ENCODE measurements around the gene ALDH1A2.
"Not testable (repeated sequence)": the region's sequence is repeated elsewhere in the genome, so short reads cannot be mapped to it uniquely, and the experiment has no call there.

Gene ALDH1A2

DNA sequence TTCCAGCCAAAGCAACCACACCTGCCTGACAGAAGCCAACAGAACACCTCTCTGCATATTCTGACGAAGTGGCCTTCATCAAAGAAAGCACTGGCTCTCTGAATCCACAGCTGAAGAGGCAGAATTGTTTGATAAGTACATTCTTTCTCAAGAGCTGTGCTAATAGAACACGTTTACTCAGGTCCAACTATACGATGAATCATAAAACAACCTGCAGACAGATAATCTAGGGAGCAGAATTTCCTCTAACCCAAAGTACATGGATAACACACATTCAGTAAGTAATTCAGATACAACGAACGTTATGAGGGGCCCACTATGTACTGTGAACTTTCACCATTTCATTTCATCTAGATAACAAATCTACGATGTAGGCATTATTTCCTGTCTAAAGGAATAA is 25.4 kb downstream of the ALDH1A2 start:
- DNase-seq, result no peak

GRCh38 chr15:58039079-58040035 is 26.2 kb downstream of the ALDH1A2 start:
- no peak for DNase-seq

GRCh38 chr15:58038426-58039078 is 27.0 kb downstream of the ALDH1A2 start:
- no peak for DNase-seq

DNA sequence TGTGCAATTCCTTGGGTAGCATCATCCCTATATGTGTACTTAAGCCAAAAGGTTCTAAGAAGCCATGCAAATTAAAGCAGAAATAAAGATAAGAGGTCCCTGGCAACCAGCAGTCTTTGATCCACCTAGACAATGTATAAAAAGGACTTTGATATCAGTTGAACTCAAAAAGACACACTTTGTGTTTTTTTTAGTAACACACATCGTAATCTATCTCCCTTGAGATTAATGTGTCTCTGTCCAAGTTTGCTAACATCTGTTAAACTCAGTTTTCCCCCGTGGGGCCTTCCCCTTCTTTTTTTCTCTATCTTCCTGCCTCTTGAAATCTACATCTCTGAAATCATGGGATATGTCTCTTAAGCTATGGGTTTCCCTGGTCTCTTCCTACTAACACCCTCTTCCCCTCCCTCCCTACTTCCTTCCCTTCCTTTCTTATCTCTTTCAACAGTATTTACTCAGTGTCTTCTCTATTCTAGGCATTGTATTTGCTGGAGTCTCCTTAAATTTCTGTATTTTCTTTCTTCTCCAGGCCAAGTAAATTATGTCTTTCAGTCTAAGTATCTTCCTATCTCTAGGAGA is 27.7 kb downstream of the ALDH1A2 start:
- no peak for DNase-seq

GRCh38 chr15:58036579-58036978 is 28.9 kb downstream of the ALDH1A2 start:
- no peak for DNase-seq

DNA sequence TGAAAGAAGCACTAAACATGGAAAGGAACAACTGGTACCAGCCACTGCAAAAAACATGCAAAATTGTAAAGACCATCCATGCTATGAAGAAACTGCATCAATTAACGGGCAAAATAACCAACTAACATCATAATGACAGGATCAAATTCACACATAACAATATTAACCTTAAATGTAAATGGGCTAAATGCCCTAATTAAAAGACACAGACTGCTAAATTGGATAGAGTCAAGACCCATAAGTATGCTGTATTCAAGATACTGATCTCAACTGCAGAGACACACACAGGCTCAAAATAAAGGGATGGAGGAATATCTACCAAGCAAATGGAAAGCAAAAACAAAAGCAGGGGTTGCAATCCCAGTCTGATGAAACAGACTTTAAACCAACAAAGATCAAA is 37.1 kb downstream of the ALDH1A2 start:
- DNase-seq, result not testable (repeated sequence)

DNA sequence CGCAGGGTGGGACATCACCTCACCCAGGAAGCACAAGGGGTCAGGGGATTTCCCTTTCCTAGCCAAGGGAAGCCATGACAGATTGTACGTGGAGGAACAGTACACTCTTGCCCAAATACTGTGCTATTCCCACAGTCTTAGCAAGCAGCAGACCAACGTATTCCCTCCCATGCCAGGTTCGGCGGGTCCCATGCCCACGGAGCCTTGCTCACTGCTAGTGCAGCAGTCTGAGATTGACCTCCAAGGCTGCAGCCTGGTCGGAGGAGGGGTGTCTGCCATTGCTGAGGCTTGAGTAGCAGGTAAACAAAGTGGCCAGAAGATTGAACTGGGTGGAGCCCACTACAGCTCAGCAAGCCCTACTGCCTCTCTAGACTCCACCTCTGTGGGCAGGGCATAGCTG is 39.0 kb downstream of the ALDH1A2 start:
- no peak for DNase-seq

DNA sequence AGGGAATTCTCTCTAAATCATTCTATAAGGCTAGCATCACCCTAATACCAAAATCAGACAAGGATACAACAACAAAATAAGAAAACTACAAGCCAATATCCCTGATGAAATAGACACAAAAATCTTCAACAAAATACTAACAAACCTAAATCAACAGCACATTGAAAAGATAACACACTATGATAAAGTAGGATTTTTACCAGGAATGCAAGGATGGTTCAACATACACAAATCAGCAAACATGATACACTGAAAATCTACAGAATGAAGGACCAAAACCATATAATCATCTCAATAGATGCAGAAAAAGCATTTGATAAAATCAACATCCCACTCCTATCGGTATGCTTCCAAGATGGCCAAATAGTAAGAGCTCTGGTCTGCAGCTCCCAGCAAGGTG is 39.5 kb downstream of the ALDH1A2 start:
- no peak for DNase-seq

DNA sequence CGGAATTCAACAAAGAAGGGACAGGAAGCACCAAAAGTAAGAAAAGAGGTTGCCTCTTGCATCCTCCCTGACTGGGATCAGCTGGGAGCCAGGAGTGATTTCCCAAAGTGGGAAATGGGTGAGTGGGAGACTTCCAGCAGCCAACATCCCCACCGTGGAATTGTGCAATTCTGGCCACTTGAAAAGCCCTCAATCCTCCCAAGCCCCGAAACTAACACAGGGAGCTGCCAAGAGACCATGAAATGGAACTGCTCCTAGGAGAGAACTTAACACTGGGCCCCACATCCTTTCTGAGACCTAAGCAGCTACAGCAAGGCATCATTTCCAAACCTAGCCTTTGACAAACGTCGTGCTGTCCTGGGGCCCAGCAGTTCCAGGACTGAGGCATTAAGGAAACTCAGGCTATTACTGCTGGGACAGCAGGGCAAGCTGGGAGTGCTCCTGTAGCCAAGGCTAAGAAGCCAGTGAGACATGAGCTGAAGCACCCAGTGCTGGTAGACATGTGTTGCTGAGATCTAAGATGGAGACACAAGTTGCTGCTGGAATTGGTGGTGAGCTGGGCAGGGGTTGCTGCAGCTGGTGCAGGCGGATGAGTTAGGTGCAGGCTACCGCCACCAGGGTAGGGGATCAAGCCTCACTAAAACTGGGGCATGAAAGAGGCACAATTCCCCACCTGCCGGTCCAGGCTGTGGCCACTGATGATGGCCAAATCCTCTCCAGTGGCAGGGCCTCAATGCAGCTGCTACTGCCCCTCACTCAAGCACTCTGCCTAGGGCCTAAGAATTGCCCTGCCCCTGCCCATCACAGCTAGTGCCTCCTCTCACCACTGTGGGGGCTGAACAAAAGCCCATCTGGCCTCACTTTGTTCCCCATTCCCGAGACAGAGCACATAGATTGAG is 43.9 kb downstream of the ALDH1A2 start:
- DNase-seq, result no peak

GRCh38 chr15:58019503-58020376 is 45.8 kb downstream of the ALDH1A2 start:
- DNase-seq, result no peak

DNA sequence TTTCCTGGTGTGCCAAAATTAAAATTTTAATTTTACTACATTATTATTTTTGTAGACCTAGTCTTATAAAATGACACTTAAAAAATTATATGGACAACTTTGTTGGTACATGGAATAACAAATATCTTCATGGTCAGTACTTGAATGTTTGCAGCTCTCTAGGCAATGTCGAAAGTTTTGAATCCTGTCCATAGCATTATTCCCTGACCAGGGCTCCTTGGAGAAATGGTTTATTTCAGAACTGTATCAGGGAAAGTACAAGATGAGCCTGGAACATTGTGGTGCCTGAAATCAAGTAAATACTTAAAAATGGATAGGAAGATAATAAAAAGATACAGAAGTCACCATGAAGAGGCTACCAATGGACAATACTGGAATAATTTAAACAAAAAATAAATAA is 47.6 kb downstream of the ALDH1A2 start:
- no peak for DNase-seq

- DNase-seq, result no peak
These were observed 48.8 kb downstream of the ALDH1A2 start for GRCh38 chr15:58016581-58017175.

- no peak for DNase-seq
These were observed 49.9 kb downstream of the ALDH1A2 start for GRCh38 chr15:58015565-58015964.

GRCh38 chr15:58014470-58014869 is 51.0 kb downstream of the ALDH1A2 start:
- no peak for DNase-seq

DNA sequence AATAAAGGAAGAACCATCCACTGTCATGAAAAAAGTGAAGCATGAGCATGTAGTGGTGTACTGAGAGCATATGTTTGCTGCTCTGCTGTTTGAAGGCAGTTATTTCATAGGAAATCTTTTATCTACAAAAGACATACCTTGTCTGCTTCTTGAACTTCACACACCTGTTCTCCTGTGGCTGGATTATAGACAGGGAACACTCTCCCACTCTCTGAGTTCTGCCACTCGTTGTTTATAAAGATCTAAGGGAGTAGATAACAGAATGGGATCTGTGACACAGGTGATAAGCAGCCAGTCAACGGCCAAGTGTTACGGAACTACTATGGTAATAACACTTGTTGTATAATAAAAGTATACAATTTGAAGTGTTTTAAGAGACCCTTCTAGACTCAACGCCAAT is 51.5 kb downstream of the ALDH1A2 start:
- DNase-seq, result no peak

DNA sequence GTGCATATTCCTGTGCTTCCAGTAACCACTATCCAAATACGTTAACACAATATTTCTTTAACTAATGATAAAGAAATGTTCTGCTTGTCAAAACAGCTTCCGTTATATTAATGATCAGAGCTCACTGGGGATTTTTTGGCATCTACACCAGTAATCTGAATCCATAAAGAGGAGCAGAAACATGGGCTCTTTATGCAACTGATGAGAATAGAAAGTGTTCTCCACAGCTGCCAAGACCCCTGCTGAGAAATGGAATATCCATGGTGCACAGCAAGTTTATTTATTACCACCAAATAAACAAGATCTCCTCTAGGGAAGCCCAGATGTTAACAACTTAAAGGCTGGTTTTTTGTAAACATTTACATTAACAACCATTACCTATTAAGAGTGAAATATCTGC is 54.5 kb downstream of the ALDH1A2 start:
- DNase-seq, result no peak

- no peak for DNase-seq
These were observed 61.7 kb downstream of the ALDH1A2 start for GRCh38 chr15:58003810-58004209.

DNA sequence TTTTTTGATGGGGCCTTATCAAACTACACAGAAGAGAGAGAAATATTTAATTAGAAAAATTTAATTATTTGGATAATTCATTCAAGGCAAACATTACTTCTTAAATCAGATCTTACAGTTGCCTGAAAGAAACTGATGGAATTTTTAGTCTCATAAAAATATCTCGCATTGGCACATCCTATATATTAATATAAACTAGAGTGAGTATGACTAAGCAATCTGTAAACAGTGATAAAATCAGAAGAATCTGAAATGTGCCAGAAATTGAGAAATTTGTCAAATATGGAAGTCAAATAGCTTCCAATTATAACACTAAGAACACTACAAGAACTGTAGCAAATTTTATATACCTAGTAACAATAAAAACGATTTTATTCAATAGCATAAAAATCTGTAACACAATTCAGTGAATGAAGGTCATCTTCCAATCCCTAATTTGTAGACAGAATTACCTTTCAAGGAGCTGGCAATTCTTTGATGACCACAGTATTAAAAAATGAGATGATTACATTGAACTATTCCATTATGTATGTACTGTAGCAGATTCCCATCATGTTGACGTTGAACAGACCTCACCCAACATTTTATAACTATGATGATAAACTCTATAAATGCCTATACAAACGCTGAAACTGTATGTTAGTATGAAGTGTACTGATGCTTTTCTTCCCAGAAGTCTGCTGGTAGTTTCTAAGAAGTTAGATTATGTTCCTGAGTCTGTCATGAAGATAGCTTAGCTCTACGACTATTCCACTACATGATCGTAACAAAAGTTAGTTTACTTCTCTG is 63.0 kb downstream of the ALDH1A2 start:
- no peak for DNase-seq

GRCh38 chr15:57999699-58000098 is 65.8 kb downstream of the ALDH1A2 start:
- DNase-seq, result not testable (repeated sequence)

DNA sequence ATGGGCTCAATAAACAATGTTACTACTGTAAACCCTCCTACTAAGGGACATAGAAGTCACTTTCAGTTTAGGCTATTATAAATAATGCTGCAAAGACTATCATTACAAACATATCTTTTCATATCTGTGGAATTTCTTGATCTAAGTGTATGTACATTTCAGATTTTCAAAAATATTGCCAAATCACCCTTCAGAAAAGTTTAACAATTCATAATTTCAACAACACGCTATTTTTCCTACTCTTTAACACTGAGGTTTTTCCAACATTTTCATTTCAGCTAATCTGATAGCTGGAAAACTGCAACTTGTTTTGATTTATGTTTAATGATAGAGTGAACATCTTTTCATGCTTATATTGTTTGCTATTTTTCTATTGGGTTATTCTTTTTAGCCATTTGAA is 69.0 kb downstream of the ALDH1A2 start:
- DNase-seq, result no peak

Data from GDM1 (cell line).